HepG2 (cell line): ENCODE measurements around the gene BCL2L1.

Experiments
- CEBPB ChIP-seq: IDR thresholded peaks from 2 replicates; pipeline ENCODE4 v1.6.1; 2011; ENCODE audit warnings: low read depth, low read length, improper control_type of control experiment, borderline replicate concordance
- CHD2 ChIP-seq: IDR thresholded peaks from 2 replicates; pipeline ENCODE4 v1.6.1; 2011; ENCODE audit warnings: low read depth, low read length, improper control_type of control experiment
- ESRRA ChIP-seq: sonication (generic); formaldehyde crosslinking; IDR thresholded peaks from 2 replicates; pipeline ENCODE4 v1.5.1; 2020; ENCODE audit warnings: mild to moderate bottlenecking, low read depth, missing genetic modification reagents
- THAP11 ChIP-seq: IDR thresholded peaks from 2 replicates; pipeline ENCODE4 v1.6.1; 2016; ENCODE audit warnings: missing biosample characterization, missing genetic modification reagents
- XRCC5 ChIP-seq: fragments of 200-400 bp; formaldehyde crosslinking; optimal IDR thresholded peaks from 2 replicates; pipeline ENCODE3; 2017; ENCODE audit warnings: mild to moderate bottlenecking, low read length
- ZNF674 ChIP-seq: sonication (generic); formaldehyde crosslinking; IDR thresholded peaks from 2 replicates; pipeline ENCODE4 v1.5.0; 2020; ENCODE audit warnings: low read depth, mild to moderate bottlenecking, missing genetic modification reagents
- ZNF777 ChIP-seq: sonication (generic); formaldehyde crosslinking; IDR thresholded peaks from 2 replicates; pipeline ENCODE4 v1.4.0; 2020; ENCODE audit warnings: missing genetic modification reagents
- ZNF781 ChIP-seq: sonication (generic); formaldehyde crosslinking; IDR thresholded peaks from 2 replicates; pipeline ENCODE4 v1.5.1; 2020; ENCODE audit warnings: borderline replicate concordance, mild to moderate bottlenecking, missing genetic modification reagents; ENCODE audit errors: not compliant biosample characterization
- TF ChIP-seq, protein P1 (sequence below): sonication (generic); formaldehyde crosslinking; IDR thresholded peaks from 2 replicates; pipeline ENCODE4 v1.5.0; 2020; ENCODE audit warnings: mild to moderate bottlenecking, missing genetic modification reagents, moderate library complexity
- TF ChIP-seq, protein P2 (sequence below): IDR thresholded peaks from 2 replicates; pipeline ENCODE4 v1.6.1; 2016; ENCODE audit warnings: mild to moderate bottlenecking, missing biosample characterization, missing genetic modification reagents

DNA sequence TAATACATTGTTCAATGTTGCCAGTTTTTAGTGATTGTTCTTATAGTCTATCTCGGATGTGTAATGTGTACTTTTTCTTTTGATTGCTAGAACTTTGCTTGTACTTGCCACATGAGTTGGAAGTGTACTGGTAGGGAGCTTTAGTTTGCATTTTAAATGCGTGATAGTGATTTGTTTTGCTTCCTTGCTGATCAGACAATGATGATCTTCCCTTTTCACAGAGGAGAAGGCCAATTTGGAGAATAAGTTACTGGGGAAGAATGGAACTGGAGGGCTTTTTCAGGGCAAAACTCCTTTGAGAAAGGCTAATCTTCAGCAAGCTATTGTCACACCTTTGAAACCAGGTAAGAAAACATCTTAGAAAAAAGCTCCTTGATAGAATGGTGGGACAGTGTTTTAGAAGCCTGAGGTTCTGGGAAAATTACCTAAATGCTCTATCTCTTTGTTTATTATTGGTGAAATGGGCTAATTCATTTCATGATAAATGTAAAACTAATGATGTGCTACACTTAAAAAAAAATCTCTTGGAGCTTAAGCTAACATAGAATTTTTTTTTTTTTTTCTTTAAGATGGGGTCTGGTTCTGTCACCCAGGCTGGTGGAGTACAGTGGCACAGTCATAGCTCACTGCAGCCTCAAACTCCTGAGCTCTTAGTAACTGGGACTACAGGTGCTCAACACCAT lies 37.3 kb upstream of the BCL2L1 start:
- TF ChIP-seq ZNF781 (CRISPR knock-in tag) (no peak), ZNF777 (CRISPR knock-in tag) (no peak), THAP11 (CRISPR knock-in tag) (no peak), CEBPB (no peak), ESRRA (CRISPR knock-in tag) (no peak), CHD2 (no peak), XRCC5 (no peak), ZNF674 (CRISPR knock-in tag) (no peak)
- TF ChIP-seq, protein P1, sequence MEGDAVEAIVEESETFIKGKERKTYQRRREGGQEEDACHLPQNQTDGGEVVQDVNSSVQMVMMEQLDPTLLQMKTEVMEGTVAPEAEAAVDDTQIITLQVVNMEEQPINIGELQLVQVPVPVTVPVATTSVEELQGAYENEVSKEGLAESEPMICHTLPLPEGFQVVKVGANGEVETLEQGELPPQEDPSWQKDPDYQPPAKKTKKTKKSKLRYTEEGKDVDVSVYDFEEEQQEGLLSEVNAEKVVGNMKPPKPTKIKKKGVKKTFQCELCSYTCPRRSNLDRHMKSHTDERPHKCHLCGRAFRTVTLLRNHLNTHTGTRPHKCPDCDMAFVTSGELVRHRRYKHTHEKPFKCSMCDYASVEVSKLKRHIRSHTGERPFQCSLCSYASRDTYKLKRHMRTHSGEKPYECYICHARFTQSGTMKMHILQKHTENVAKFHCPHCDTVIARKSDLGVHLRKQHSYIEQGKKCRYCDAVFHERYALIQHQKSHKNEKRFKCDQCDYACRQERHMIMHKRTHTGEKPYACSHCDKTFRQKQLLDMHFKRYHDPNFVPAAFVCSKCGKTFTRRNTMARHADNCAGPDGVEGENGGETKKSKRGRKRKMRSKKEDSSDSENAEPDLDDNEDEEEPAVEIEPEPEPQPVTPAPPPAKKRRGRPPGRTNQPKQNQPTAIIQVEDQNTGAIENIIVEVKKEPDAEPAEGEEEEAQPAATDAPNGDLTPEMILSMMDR = no peak
- TF ChIP-seq, protein P2, sequence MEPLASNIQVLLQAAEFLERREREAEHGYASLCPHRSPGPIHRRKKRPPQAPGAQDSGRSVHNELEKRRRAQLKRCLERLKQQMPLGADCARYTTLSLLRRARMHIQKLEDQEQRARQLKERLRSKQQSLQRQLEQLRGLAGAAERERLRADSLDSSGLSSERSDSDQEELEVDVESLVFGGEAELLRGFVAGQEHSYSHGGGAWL (CRISPR knock-in tag) = no peak
